Measurements from ENCODE around the gene RNF151.

DNA sequence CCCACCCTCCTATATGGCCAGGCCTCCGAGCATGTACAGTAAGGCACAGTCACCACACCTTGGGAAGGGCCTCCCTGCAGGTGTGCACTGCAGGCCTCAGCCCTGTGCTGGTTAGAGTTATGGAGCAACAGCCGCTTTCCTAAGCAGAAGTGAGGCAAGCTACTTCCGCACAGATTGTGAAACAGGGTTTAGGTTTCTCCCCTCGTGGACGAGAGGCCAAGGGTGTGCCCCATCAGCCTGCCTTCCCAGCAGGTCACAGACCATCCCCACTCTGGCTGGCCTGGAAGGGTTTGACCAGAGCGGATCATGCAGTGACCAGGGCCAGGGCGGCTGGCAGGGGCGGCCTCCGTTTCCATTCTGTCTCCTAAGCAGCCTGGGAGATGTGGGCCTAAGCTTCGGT is 28.3 kb upstream of the RNF151 start:
- TF ChIP-seq POLR2A (IDR thresholded peaks at IDR 0.05; ENCODE audit: extremely low read depth, insufficient read length), result peak; percentile 31
- TF ChIP-seq, protein P1, sequence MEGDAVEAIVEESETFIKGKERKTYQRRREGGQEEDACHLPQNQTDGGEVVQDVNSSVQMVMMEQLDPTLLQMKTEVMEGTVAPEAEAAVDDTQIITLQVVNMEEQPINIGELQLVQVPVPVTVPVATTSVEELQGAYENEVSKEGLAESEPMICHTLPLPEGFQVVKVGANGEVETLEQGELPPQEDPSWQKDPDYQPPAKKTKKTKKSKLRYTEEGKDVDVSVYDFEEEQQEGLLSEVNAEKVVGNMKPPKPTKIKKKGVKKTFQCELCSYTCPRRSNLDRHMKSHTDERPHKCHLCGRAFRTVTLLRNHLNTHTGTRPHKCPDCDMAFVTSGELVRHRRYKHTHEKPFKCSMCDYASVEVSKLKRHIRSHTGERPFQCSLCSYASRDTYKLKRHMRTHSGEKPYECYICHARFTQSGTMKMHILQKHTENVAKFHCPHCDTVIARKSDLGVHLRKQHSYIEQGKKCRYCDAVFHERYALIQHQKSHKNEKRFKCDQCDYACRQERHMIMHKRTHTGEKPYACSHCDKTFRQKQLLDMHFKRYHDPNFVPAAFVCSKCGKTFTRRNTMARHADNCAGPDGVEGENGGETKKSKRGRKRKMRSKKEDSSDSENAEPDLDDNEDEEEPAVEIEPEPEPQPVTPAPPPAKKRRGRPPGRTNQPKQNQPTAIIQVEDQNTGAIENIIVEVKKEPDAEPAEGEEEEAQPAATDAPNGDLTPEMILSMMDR (IDR thresholded peaks at IDR 0.05; ENCODE audit: low read depth, low read length), result no peak
